Uterus (tissue), 2 donors: ENCODE results near the gene NAB2.

Experiments used
- POLR2A ChIP-seq, 2 donors: fragments of 450-650 bp; IDR thresholded peaks; one replicate each; pipeline ENCODE4 v1.6.1; 2016; ENCODE audit warnings: antibody characterized with exemption in 2 of 2, mild to moderate bottlenecking in 1 of 2, moderate library complexity in 1 of 2
- TF ChIP-seq, protein P1 (sequence below), 4 experiments: fragments of 200-600 bp in 2 of 4; fragments of 450-650 bp in 2 of 4; sonication (generic) in 2 of 4; IDR thresholded peaks; one replicate each; pipeline ENCODE4 v1.5.1; 2016 to 2019; ENCODE audit warnings: antibody characterized with exemption in 4 of 4, mild to moderate bottlenecking in 2 of 4, moderate library complexity in 1 of 4

- TF ChIP-seq, protein P1, sequence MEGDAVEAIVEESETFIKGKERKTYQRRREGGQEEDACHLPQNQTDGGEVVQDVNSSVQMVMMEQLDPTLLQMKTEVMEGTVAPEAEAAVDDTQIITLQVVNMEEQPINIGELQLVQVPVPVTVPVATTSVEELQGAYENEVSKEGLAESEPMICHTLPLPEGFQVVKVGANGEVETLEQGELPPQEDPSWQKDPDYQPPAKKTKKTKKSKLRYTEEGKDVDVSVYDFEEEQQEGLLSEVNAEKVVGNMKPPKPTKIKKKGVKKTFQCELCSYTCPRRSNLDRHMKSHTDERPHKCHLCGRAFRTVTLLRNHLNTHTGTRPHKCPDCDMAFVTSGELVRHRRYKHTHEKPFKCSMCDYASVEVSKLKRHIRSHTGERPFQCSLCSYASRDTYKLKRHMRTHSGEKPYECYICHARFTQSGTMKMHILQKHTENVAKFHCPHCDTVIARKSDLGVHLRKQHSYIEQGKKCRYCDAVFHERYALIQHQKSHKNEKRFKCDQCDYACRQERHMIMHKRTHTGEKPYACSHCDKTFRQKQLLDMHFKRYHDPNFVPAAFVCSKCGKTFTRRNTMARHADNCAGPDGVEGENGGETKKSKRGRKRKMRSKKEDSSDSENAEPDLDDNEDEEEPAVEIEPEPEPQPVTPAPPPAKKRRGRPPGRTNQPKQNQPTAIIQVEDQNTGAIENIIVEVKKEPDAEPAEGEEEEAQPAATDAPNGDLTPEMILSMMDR (IDR thresholded peaks at IDR 0.05), result no peak
- TF ChIP-seq POLR2A (IDR thresholded peaks at IDR 0.05), result peak; percentile 33 to 47
Observed at GRCh38 chr12:57089271-57090245, 644 bp downstream of the NAB2 start.
